ENCODE results near the gene GAK. TPM values are rescaled to one million over a fixed set of nuclear protein-coding genes. Genes with fewer than 3 reads are reported as not detected.

GAK gene
- polyA plus RNA-seq, 1 donor, result 68.8 TPM

DNA sequence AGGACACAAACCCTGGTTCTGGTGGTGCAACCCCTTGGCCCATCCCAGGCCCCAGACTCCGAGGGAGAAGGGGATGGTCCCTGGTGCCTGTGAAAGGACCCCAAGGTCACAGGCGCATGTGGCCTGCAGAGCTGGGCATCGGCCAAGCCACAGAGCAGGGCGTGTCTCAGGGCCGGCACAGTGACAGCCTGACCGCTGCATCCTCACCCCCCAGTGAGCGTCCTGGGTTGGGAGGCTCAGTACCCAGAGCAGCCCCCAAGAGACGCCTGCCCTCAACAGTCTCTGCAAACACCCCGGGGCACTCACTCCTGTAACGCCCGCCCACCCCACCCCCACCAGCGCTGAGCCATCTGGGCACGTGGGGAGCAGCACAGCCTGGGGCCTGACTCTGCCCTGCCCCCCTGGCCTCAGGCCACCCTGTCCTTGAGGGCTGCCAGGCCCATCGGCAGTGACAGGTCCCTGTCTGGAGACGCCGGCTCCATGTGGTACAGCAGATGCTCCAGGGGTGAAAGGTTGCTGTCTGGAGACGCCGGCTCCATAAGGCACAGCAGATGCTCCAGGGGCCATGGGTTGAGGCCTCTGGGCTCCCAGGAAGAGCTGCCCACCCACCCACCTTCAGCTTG, 81.7 kb downstream of the GAK start:
- no peak for DNase-seq

DNA sequence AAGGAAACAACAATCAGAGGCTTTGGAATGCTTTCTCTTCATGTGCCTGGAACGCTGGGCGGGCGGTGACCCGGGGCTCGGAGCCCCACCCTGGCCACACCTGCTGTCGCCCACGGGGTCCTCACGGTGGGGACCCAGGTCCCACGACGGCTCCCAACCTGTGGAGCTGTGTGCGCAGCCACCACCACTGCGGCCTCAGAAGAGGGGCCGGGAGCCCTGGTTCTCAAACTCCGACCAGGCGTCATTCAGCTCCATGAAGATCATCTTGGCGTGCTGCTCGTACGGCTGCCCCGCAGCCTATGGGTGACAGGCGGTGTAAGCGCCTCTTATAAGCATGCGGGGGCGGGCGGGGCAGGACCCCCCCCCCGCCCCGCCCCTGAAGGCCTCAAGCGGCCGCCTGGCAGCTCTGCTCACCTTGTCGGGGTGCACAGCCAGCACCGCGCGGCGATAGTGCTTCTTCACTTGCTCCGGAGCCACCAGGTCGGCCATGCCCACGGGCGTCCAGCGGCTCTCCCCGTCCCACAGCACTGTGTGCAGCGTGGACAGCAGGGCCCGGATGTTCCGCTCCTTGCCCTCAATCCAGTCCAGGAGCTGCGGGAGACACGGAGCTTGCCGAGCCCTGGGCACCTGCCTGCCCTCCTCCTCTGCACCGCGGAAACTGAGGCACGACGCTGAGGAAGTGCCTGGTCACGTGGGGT, 82.5 kb downstream of the GAK start:
- no peak for DNase-seq

GRCh38 chr4:848803-849477, 83.2 kb downstream of the GAK start:
- DNase-seq, result no peak

DNA sequence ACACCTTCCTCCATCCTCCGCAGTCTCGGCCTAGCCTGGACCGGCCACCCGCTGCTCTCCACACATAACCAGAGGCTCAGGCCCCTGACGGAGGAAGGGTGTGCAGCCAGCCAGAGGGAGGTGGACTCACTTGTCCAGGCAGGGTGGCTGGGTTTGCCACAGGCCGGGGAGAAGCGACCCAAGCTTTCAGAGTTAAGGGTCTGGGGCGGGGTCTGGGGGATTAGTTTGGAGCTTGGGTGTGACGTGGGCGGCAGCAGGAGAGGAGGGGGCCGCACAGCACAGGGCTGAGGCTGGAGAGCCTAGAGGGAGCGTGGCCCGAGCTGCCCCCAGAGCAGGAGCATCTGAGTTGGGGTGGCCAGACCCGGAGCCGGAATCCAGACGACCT, 83.8 kb downstream of the GAK start:
- DNase-seq, result no peak

DNA sequence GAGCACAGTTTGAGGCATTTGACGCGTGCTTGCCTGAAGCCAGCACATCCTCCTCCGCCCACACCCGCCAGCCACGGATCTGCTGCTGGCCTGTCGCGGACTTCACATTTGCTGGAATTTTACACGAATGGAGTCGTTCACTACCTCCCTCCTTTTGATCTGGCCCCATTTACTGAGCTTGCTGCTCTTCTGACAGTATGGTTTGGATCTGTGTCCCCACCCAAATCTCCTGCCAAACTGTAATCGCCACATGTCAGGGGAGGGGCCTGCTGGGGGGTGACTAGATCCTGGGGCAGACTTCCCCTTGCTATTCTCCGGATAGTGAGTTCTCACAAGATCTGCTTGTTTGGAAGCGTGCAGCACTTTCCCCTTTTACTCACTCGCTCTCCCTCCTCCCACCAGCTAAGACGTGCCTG, 86.3 kb downstream of the GAK start:
- no peak for DNase-seq

DNA sequence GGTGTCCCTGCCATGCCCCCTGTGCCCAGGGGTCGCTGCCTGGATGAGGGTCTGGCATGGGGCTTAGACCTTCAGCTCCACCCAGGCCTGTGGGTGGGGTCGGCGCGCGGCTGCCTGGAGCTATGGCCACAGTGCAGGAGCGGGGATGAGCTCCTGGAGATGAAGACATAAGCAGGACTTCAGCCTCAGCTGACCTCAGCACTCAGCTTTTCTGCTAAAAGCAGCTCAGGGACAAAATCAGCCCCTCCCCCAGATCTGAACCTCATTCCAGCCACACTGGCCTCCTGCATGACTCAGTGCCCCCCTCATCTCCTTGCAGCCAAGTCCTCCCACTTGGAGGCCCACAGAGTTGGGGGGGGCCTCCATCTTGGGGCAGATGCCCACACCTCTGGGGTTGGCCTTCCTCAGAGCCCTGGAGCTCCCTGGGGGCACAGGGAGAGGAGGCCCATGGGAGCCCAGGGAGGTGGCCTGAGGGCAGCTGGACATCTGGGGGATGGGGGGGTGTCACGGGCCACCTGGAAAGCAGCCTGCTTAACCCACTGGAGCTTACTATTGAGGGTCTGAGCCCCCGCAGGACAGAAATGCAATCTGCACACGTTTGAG, 86.8 kb downstream of the GAK start:
- DNase-seq, result no peak

- DNase-seq, result no peak
These were observed 87.3 kb downstream of the GAK start for GRCh38 chr4:844752-845232.

- no peak for DNase-seq
These were observed 92.3 kb downstream of the GAK start for GRCh38 chr4:839675-840443.

DNA sequence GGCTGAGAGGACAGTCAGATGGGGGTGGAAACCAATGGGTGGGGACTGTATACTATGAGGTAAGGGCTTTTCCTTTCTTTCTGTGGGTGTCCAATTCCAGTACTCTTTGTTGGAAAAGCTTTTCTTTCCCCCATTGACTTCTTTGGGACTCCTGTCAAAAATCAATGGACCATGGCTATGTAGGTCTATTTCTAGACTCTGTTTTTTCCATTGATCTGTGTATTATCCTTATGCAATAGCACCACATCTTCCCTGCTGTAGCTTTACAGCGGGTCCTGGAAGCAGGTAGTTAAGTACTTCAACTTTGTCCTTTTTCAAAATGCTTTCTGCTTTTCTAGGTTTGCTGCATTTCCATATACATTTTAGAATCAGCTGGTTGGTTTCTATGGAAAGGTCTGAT, 94.3 kb downstream of the GAK start:
- DNase-seq, result no peak

DNA sequence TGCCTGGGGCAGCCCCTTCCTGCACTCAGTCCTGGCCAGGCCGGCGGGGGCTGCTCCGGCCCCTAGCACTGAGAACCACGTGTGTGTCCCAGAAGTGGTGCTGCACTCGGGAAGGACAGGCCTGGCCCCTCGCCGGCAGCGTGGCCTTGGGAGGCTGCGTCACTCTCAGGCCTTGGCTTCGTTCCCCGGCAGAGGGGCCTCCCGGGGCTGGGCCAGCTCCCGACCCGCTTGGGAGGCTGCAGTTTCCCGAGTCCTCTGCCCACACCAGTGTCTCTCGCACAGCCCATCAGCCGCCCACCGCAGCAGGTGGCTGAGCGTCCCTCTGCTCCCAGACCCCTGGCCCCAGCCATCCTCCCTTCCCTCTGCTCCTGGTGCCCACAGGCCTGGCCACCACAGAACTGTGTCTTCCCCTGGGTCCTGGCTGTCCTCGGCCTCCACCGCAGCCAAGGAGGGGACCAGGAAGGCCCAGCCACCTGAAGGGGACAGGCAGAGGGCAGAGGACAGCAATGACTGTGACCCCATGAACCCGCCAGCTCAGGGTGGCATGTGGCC, 95.3 kb downstream of the GAK start:
- DNase-seq, result no peak

- no peak for DNase-seq
These were observed 96.1 kb downstream of the GAK start for GRCh38 chr4:836003-836511.

DNA sequence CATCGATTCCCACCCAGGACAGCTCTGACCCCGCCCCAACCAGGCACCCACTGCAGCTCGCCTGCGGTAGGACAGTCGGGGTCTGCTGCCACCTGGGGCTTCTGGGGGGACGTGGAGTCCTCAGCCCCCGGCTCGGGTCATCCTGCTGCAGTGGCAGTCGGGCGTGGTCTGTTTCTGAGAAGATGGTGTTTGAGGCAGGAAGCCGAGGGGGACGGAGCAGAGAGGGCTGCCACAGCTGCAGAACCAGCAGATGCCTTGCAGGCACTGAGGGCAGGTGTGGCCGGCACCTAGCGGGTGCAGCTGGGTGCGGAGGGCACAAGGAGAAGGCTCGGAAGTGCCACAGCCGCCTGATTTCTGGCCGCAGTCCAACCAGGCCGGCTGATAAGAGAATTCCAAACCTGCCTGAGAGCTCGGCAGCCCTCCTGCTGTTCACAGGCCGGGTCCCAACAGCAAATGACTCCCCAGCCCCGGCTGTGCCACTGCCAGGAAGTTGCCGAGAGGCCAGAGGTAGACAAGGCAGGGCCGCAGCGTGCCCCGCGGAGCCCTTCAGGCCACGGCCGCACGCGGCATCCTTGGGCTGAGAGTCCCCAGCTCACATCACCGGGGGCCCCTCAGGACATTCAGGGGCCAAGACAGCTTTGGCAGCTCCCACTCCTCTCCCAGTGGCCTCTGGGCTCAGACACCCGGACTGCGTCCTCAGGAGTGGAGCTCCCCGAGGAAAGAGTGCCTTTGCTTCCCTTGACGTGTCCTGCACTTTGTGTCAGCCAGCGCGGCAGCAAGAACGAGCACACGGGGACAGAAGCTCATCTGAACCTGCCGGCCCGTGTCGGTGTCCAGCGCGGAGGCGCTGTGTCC, 96.7 kb downstream of the GAK start:
- no peak for DNase-seq

GRCh38 chr4:834368-835147, 97.6 kb downstream of the GAK start:
- DNase-seq, result no peak

DNA sequence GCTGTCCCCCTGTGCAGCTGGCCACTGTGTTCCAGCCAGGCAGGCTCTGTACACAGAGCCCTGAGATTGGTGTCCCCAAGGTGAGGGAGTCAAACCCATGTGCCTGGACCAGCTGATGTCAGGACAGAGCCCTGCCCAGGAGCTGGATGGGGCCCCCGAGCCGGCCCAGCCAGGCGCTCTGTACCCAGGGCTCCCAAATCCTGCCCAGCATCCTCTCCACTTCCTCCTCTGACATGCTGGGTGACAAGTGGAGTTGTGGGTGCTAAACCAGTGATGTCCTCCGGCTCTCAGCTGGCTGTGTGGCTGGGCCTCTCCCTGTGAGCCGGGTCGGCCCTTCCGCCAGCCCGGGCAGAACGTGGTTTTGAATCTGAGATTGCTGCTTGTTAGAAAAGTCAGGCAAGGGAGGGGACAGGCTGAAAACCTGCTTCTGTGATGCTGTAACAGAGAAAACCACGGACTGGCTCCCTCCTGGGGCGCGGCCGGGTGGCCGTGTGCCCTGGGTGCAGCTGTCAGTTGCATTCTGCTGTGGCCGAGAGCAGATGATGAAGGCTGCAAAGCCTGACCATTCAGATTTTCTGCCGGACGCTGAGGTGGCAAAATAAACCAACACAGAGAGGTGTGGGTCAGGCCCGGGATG, 98.3 kb downstream of the GAK start:
- DNase-seq, result no peak

GRCh38 chr4:833156-833555, 99.0 kb downstream of the GAK start:
- no peak for DNase-seq

DNA sequence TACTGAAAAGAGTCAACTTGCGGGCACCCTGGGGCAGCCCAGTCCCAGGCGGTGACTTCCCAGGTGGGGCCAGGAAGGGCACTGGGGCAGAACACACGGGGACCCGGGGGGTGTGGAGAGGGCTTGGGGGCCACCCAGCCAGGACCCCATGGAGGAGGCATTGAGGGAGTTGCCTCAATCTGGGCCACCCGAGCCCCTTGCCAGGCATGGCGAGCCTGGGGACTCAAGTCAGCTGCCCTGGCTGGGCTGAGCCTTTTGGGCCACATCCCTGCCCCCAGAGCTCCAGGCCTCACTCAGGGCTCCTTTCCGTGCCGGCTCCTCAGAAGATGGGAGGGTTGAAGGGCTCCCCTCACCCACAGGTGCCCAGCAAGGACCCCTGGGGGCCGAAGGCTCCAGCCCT, 99.6 kb downstream of the GAK start:
- DNase-seq, result no peak

DNA sequence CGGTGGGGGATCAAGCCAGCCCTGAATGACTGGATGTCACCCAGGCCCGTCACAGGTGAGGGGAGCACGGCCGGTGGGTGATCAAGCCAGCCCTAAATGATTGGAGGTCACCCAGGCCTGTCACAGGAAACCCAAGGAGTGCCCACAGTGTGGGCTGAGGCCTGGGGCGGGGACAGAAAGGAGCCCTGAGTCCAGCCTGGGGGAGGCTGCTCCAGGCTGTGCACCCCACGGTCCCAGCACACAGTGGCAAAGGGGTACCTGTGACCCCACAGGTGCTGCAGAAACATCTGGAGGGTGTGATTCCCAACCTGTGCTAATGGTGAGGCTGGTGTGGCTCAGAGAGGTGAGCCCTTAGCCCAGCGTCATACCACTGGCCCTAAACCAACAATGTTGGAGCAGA, 100.0 kb downstream of the GAK start:
- DNase-seq, result no peak

DNA sequence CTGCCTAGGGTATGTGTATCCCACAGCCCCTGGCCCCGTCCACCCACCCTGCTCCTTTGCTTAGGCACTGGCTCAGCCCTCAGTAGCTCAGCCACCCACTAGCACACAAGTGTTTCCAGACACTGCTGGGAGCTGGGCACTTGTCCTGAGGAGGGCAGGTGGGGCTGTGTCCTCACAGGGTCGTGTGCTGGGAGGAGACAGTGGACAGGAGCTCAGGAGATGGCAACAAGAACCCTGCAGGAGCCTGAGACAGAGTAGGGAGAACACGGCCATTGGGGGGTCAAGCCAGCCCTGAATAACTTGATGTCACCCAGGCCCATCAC, 100.7 kb downstream of the GAK start:
- DNase-seq, result no peak
